WTC11 (cell line): ENCODE results near the gene PTPRU. TPM values are rescaled to one million over a fixed set of nuclear protein-coding genes. Genes with fewer than 3 reads are reported as not detected.

Source experiments
- ATAC-seq: fragments of 200-7000 bp; cut with Tn5 transposase; 2 replicates; pipeline ENCODE4 v1.10.0; 2021; ENCODE audit warnings: mild to moderate bottlenecking, moderate library complexity
- CTCF ChIA-PET: fragments of 300-600 bp; sonication (Branson Sonifier 250); formaldehyde crosslinking; loops from one replicate; lab custom pipeline; 2021; ENCODE audit warnings: antibody characterized with exemption; lab: Charles Lee
- POLR2A ChIA-PET: fragments of 350-600 bp; sonication (Branson Sonifier 250); formaldehyde crosslinking; loops from one replicate; lab custom pipeline; 2021; ENCODE audit warnings: antibody characterized with exemption; lab: Charles Lee
- DNase-seq: peaks from one replicate; pipeline ENCODE4 v3.0.0; 2021; ENCODE audit warnings: low spot score
- H3K27ac Mint-ChIP-seq: 2 replicates; pipeline ENCODE4 v1.8.0; 2021; ENCODE audit warnings: mixed read lengths
- H3K27me3 Mint-ChIP-seq: 2 replicates; pipeline ENCODE4 v1.8.0; 2021; ENCODE audit warnings: low read depth, mild to moderate bottlenecking, moderate library complexity, mixed read lengths
- H3K36me3 Mint-ChIP-seq: 2 replicates; pipeline ENCODE4 v1.8.0; 2021; ENCODE audit warnings: mixed read lengths
- H3K4me1 Mint-ChIP-seq: 2 replicates; pipeline ENCODE4 v1.8.0; 2022; ENCODE audit warnings: mixed read lengths
- H3K4me3 Mint-ChIP-seq: 2 replicates; pipeline ENCODE4 v1.8.0; 2021; ENCODE audit warnings: mild to moderate bottlenecking, moderate library complexity, mixed read lengths
- H3K9me3 Mint-ChIP-seq: 2 replicates; pipeline ENCODE4 v1.8.0; 2021; ENCODE audit warnings: mixed read lengths
- ELF4 ChIP-seq: sonication (generic); formaldehyde crosslinking; IDR thresholded peaks from 2 replicates; pipeline ENCODE4 v1.8.1; 2022; ENCODE audit warnings: low read depth, mild to moderate bottlenecking, moderate library complexity, missing genetic modification reagents
- GABPB1 ChIP-seq: sonication (generic); formaldehyde crosslinking; IDR thresholded peaks from 2 replicates; pipeline ENCODE4 v1.8.1; 2023; ENCODE audit warnings: mild to moderate bottlenecking, missing genetic modification reagents
- GRHL2 ChIP-seq: fragments of 250-450 bp; sonication (Bioruptor Pico); IDR thresholded peaks from 2 replicates; pipeline ENCODE4 v1.8.0; 2022; ENCODE audit warnings: mild to moderate bottlenecking, moderate library complexity; ENCODE audit not compliant: insufficient replicate concordance, severe bottlenecking
- HMGA2 ChIP-seq: fragments of 250-450 bp; sonication (Bioruptor Pico); IDR thresholded peaks from 2 replicates; pipeline ENCODE4 v1.4.0; 2021; ENCODE audit warnings: mild to moderate bottlenecking, moderate library complexity
- JUN ChIP-seq: sonication (generic); formaldehyde crosslinking; IDR thresholded peaks from 2 replicates; pipeline ENCODE4 v1.8.0; 2023; ENCODE audit warnings: mild to moderate bottlenecking, missing genetic modification reagents
- NFYB ChIP-seq: sonication (generic); formaldehyde crosslinking; conservative IDR thresholded peaks from 2 replicates; pipeline ENCODE4 v1.8.0; 2022; ENCODE audit warnings: low read depth, missing genetic modification reagents
- NR1H2 ChIP-seq: sonication (generic); formaldehyde crosslinking; IDR thresholded peaks from 2 replicates; pipeline ENCODE4 v1.9.0; 2021; ENCODE audit warnings: mild to moderate bottlenecking, moderate library complexity, missing genetic modification reagents
- PRRX2 ChIP-seq: fragments of 250-450 bp; sonication (Bioruptor Pico); IDR thresholded peaks from 2 replicates; pipeline ENCODE4 v1.8.0; 2021; ENCODE audit warnings: mild to moderate bottlenecking
- SOX15 ChIP-seq: fragments of 250-450 bp; sonication (Bioruptor Pico); IDR thresholded peaks from 2 replicates; pipeline ENCODE4 v1.9.0; 2021; ENCODE audit warnings: mild to moderate bottlenecking
- TCF7 ChIP-seq: sonication (generic); formaldehyde crosslinking; IDR thresholded peaks from 2 replicates; pipeline ENCODE4 v1.8.0; 2022; ENCODE audit warnings: mild to moderate bottlenecking, low read depth, missing genetic modification reagents, moderate library complexity
- TEAD1 ChIP-seq: sonication (generic); formaldehyde crosslinking; IDR thresholded peaks from 2 replicates; pipeline ENCODE4 v1.8.0; 2022; ENCODE audit warnings: mild to moderate bottlenecking, missing genetic modification reagents
- TEAD4 ChIP-seq: sonication (generic); formaldehyde crosslinking; IDR thresholded peaks from 2 replicates; pipeline ENCODE4 v1.8.0; 2022; ENCODE audit warnings: mild to moderate bottlenecking, missing genetic modification reagents
- ZBTB21 ChIP-seq: sonication (generic); formaldehyde crosslinking; IDR thresholded peaks from 2 replicates; pipeline ENCODE4 v1.8.1; 2023; ENCODE audit warnings: mild to moderate bottlenecking, missing genetic modification reagents, borderline replicate concordance
- ZNF121 ChIP-seq: sonication (generic); formaldehyde crosslinking; IDR thresholded peaks from 2 replicates; pipeline ENCODE4 v1.8.0; 2023; ENCODE audit warnings: missing genetic modification reagents
- total RNA-seq: library from RNA; stranded (reverse); gene quantifications from 3 replicates; pipeline ENCODE4 v1.2.3, GENCODE V29; 2021
- TF ChIP-seq, protein P1 (sequence below): sonication (generic); formaldehyde crosslinking; IDR thresholded peaks from 2 replicates; pipeline ENCODE4 v1.8.0; 2023; ENCODE audit warnings: mild to moderate bottlenecking, missing genetic modification reagents
- TF ChIP-seq, protein P2 (sequence below): sonication (generic); formaldehyde crosslinking; IDR thresholded peaks from 2 replicates; pipeline ENCODE4 v1.8.1; 2023; ENCODE audit warnings: mild to moderate bottlenecking, missing genetic modification reagents, moderate library complexity
- TF ChIP-seq, protein P3 (sequence below): fragments of 250-450 bp; sonication (Bioruptor Pico); IDR thresholded peaks from 2 replicates; pipeline ENCODE4 v2.1.2; 2022; ENCODE audit warnings: mild to moderate bottlenecking, moderate library complexity
- TF ChIP-seq, protein P4 (sequence below): sonication (generic); formaldehyde crosslinking; conservative IDR thresholded peaks from 2 replicates; pipeline ENCODE4 v1.8.1; 2022; ENCODE audit warnings: mild to moderate bottlenecking, missing genetic modification reagents
- TF ChIP-seq, protein P5 (sequence below): sonication (generic); formaldehyde crosslinking; conservative IDR thresholded peaks from 2 replicates; pipeline ENCODE4 v1.8.1; 2023; ENCODE audit warnings: mild to moderate bottlenecking, low read depth, missing genetic modification reagents, moderate library complexity
- TF ChIP-seq, protein P6 (sequence below): sonication (generic); formaldehyde crosslinking; IDR thresholded peaks from 2 replicates; pipeline ENCODE4 v1.8.1; 2023; ENCODE audit warnings: mild to moderate bottlenecking, missing genetic modification reagents, moderate library complexity
- TF ChIP-seq, protein P7 (sequence below): sonication (generic); formaldehyde crosslinking; IDR thresholded peaks from 2 replicates; pipeline ENCODE4 v1.8.0; 2022; ENCODE audit warnings: missing genetic modification reagents
- TF ChIP-seq, protein P8 (sequence below): sonication (generic); formaldehyde crosslinking; IDR thresholded peaks from 2 replicates; pipeline ENCODE4 v1.8.0; 2022; ENCODE audit warnings: mild to moderate bottlenecking, missing genetic modification reagents

The PTPRU gene
- total RNA-seq, 1 experiment from 2014 or later, result 75.4 TPM

DNA sequence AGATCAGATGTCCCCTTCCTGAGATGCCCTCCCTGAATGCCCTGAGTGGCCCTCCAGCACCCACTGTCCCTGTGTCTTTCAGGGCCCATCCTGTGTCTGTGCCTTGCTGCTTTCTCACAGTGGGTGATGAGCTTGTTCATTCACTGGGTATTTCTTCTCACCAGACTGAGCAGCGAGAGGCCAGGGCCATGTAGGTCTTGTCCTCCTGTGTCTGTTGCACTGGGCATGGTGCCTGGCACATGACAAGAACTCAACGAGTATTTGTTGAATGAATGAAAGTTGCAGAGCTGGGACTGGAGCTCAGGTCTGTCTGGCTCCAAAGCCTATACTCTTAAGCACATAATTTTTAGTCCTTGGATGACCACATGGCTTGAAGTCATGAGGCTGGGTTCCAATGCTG is 93.8 kb downstream of the PTPRU start (continued):
- TF ChIP-seq, protein P1, sequence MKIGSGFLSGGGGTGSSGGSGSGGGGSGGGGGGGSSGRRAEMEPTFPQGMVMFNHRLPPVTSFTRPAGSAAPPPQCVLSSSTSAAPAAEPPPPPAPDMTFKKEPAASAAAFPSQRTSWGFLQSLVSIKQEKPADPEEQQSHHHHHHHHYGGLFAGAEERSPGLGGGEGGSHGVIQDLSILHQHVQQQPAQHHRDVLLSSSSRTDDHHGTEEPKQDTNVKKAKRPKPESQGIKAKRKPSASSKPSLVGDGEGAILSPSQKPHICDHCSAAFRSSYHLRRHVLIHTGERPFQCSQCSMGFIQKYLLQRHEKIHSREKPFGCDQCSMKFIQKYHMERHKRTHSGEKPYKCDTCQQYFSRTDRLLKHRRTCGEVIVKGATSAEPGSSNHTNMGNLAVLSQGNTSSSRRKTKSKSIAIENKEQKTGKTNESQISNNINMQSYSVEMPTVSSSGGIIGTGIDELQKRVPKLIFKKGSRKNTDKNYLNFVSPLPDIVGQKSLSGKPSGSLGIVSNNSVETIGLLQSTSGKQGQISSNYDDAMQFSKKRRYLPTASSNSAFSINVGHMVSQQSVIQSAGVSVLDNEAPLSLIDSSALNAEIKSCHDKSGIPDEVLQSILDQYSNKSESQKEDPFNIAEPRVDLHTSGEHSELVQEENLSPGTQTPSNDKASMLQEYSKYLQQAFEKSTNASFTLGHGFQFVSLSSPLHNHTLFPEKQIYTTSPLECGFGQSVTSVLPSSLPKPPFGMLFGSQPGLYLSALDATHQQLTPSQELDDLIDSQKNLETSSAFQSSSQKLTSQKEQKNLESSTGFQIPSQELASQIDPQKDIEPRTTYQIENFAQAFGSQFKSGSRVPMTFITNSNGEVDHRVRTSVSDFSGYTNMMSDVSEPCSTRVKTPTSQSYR (CRISPR knock-in tag), result no peak
- TF ChIP-seq GABPB1 (CRISPR knock-in tag) (no peak), HMGA2 (CRISPR knock-in tag) (no peak), ZBTB21 (CRISPR knock-in tag) (no peak), TEAD1 (no peak), TCF7 (CRISPR knock-in tag) (no peak), SOX15 (CRISPR knock-in tag) (no peak), ELF4 (CRISPR knock-in tag) (no peak), TEAD4 (CRISPR knock-in tag) (no peak), GRHL2 (no peak)
- TF ChIP-seq, protein P2, sequence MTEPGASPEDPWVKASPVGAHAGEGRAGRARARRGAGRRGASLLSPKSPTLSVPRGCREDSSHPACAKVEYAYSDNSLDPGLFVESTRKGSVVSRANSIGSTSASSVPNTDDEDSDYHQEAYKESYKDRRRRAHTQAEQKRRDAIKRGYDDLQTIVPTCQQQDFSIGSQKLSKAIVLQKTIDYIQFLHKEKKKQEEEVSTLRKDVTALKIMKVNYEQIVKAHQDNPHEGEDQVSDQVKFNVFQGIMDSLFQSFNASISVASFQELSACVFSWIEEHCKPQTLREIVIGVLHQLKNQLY (CRISPR knock-in tag), result no peak
- TF ChIP-seq, protein P3, sequence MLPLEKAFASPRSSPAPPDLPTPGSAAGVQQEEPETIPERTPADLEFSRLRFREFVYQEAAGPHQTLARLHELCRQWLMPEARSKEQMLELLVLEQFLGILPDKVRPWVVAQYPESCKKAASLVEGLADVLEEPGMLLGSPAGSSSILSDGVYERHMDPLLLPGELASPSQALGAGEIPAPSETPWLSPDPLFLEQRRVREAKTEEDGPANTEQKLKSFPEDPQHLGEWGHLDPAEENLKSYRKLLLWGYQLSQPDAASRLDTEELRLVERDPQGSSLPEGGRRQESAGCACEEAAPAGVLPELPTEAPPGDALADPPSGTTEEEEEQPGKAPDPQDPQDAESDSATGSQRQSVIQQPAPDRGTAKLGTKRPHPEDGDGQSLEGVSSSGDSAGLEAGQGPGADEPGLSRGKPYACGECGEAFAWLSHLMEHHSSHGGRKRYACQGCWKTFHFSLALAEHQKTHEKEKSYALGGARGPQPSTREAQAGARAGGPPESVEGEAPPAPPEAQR (CRISPR knock-in tag), result no peak
- TF ChIP-seq, protein P4, sequence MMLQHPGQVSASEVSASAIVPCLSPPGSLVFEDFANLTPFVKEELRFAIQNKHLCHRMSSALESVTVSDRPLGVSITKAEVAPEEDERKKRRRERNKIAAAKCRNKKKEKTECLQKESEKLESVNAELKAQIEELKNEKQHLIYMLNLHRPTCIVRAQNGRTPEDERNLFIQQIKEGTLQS (CRISPR knock-in tag), result no peak

DNA sequence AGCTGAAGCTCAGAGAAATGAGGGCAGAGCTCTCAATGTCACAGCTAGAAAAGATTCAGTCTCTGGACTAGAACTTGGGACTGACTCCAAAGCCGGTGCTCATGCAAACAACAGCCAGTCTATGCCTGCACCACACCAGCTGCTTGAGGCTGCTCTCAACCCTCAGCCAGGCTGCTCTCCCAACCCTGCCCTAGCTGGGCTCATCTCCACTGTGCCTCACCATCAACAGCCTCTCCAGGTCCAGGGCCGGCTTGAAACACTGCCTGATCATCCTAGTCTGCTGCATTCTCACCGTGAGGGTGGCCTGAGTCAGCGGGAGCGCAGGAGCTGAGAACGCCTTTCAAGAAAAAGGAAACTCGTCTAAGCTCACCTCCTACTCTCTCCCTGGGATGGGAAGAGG is 94.5 kb downstream of the PTPRU start:
- ATAC-seq, result no peak
- Mint-ChIP-seq H3K4me1 (peaks cover 13% of the 10 kb centered on the region), H3K4me3 (no peak overlapping the region), H3K27ac (no peak overlapping the region), H3K9me3 (peaks cover 11% of the 10 kb centered on the region), H3K36me3 (no peaks in the 10 kb centered on the region; the same call in 1 of the 2 replicates), H3K27me3 (0 out of 2 replicates have a peak, but pooled peaks cover 4% of the 10 kb centered on the region)
- no peak for DNase-seq
- CTCF ChIA-PET, result interaction anchor here (0.8 to 3.2 kb wide), 5 partner anchors 12 to 92 kb away, joined by 3 to 50 read pairs (median 7); no protein-coding TSS in a partner anchor
- POLR2A ChIA-PET, result no interaction called here
- TF ChIP-seq NR1H2 (CRISPR knock-in tag), result no peak
- no peak for TF ChIP-seq NFYB (CRISPR knock-in tag)
- TF ChIP-seq, protein P5, sequence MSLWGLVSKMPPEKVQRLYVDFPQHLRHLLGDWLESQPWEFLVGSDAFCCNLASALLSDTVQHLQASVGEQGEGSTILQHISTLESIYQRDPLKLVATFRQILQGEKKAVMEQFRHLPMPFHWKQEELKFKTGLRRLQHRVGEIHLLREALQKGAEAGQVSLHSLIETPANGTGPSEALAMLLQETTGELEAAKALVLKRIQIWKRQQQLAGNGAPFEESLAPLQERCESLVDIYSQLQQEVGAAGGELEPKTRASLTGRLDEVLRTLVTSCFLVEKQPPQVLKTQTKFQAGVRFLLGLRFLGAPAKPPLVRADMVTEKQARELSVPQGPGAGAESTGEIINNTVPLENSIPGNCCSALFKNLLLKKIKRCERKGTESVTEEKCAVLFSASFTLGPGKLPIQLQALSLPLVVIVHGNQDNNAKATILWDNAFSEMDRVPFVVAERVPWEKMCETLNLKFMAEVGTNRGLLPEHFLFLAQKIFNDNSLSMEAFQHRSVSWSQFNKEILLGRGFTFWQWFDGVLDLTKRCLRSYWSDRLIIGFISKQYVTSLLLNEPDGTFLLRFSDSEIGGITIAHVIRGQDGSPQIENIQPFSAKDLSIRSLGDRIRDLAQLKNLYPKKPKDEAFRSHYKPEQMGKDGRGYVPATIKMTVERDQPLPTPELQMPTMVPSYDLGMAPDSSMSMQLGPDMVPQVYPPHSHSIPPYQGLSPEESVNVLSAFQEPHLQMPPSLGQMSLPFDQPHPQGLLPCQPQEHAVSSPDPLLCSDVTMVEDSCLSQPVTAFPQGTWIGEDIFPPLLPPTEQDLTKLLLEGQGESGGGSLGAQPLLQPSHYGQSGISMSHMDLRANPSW (CRISPR knock-in tag), result no peak
- TF ChIP-seq PRRX2 (CRISPR knock-in tag), result no peak
- TF ChIP-seq, protein P6, sequence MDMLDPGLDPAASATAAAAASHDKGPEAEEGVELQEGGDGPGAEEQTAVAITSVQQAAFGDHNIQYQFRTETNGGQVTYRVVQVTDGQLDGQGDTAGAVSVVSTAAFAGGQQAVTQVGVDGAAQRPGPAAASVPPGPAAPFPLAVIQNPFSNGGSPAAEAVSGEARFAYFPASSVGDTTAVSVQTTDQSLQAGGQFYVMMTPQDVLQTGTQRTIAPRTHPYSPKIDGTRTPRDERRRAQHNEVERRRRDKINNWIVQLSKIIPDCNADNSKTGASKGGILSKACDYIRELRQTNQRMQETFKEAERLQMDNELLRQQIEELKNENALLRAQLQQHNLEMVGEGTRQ, result no peak
- TF ChIP-seq, protein P7, sequence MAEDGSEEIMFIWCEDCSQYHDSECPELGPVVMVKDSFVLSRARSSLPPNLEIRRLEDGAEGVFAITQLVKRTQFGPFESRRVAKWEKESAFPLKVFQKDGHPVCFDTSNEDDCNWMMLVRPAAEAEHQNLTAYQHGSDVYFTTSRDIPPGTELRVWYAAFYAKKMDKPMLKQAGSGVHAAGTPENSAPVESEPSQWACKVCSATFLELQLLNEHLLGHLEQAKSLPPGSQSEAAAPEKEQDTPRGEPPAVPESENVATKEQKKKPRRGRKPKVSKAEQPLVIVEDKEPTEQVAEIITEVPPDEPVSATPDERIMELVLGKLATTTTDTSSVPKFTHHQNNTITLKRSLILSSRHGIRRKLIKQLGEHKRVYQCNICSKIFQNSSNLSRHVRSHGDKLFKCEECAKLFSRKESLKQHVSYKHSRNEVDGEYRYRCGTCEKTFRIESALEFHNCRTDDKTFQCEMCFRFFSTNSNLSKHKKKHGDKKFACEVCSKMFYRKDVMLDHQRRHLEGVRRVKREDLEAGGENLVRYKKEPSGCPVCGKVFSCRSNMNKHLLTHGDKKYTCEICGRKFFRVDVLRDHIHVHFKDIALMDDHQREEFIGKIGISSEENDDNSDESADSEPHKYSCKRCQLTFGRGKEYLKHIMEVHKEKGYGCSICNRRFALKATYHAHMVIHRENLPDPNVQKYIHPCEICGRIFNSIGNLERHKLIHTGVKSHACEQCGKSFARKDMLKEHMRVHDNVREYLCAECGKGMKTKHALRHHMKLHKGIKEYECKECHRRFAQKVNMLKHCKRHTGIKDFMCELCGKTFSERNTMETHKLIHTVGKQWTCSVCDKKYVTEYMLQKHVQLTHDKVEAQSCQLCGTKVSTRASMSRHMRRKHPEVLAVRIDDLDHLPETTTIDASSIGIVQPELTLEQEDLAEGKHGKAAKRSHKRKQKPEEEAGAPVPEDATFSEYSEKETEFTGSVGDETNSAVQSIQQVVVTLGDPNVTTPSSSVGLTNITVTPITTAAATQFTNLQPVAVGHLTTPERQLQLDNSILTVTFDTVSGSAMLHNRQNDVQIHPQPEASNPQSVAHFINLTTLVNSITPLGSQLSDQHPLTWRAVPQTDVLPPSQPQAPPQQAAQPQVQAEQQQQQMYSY (CRISPR knock-in tag), result no peak
- no peak for TF ChIP-seq ZBTB21 (CRISPR knock-in tag)
- TF ChIP-seq, protein P8, sequence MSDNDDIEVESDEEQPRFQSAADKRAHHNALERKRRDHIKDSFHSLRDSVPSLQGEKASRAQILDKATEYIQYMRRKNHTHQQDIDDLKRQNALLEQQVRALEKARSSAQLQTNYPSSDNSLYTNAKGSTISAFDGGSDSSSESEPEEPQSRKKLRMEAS (CRISPR knock-in tag), result no peak
- TF ChIP-seq ZNF121 (CRISPR knock-in tag), result no peak
- no peak for TF ChIP-seq JUN (CRISPR knock-in tag)
